Activated naive CD8-positive, alpha-beta T cell treated with anti-CD3 and anti-CD28 coated beads, Interleukin-2, amount 10 ng/mL, durations not matched to agents 7 days and 5 days (primary cell): Measurements from ENCODE around the gene MRPL18. TPM values are rescaled to one million over a fixed set of nuclear protein-coding genes. Genes with fewer than 3 reads are reported as not detected.
"Not testable (repeated sequence)": the region's sequence is repeated elsewhere in the genome, so short reads cannot be mapped to it uniquely, and the experiment has no call there.

ENCODE experiments used
- ATAC-seq: fragments of 150-1000 bp; cut with Tn5 transposase; one replicate; pipeline ENCODE4 v1.10.0; 2021; ENCODE audit warnings: low read depth, moderate library complexity
- POLR2A ChIA-PET: fragments of 350-600 bp; sonication (Branson Sonifier 250); formaldehyde crosslinking; loops from one replicate; lab custom pipeline; 2021; ENCODE audit warnings: antibody characterized with exemption; lab: Charles Lee
- DNase-seq: peaks from one replicate; pipeline ENCODE4 v3.0.0; 2021
- H3K27ac Mint-ChIP-seq: one replicate; pipeline ENCODE4 v1.8.0; 2022; ENCODE audit warnings: mild to moderate bottlenecking, mixed read lengths
- H3K27me3 Mint-ChIP-seq: one replicate; pipeline ENCODE4 v1.8.0; 2022; ENCODE audit warnings: mild to moderate bottlenecking, moderate library complexity, mixed read lengths
- H3K36me3 Mint-ChIP-seq: one replicate; pipeline ENCODE4 v1.8.0; 2021; ENCODE audit warnings: mild to moderate bottlenecking, mixed read lengths
- H3K4me1 Mint-ChIP-seq: one replicate; pipeline ENCODE4 v1.8.0; 2021; ENCODE audit warnings: mixed read lengths
- H3K4me3 Mint-ChIP-seq: one replicate; pipeline ENCODE4 v1.8.0; 2022; ENCODE audit warnings: mild to moderate bottlenecking, moderate library complexity, mixed read lengths
- H3K9me3 Mint-ChIP-seq: one replicate; pipeline ENCODE4 v1.8.0; 2021; ENCODE audit warnings: mixed read lengths
- total RNA-seq, 2 experiments: library from RNA; stranded (reverse); gene quantifications; one replicate each; pipeline ENCODE4 v1.2.3, GENCODE V29; 2021

MRPL18 gene
- 10 to 100 TPM; 58.9 to 62.0 TPM for total RNA-seq

DNA sequence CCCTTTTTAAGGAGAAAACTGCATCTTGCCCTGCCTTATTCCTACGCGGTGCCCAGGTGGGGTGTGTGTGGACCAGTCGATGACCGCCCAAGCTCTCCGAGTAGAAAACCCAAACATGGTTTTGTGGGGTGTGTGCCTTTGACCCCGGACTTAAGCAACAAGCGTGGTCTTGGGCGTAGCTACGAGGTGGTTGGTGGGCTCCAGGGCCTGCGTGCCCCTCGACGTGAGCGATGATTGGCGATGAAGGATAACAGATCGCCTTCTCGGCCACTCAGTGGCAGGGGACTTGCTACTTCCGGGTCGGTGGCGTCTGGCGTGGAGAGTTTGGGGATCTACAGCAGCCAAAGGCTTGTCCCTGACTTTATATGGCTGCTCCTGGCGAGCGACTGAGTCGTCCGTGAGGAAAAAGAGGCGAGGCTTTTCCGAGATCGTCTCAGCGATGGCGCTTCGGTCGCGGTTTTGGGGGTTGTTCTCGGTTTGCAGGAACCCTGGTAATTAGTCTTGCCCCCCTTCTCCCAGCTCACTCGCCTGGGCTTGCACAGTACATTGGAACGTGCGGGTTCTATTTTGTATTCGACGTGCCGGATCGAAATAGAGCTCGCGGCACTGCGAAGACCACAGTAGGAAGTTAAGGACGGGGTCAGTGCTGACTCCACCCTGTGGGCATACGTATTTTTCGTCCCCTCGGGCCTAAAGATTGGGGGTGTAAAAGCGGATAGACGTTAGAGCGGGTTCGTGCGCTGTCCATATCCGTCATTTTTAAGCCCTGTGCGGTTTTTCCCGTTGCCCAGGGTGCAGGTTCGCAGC, at the start of gene MRPL18:
Gene MRPL18 (plus strand): TSS at position 319 of the 807 bp plus-strand sequence. CDS start 121 bp downstream, at position 440.
- H3K4me1 Mint-ChIP-seq = peaks cover 46% of the 10 kb centered on the region
- peaks cover 36% of the 10 kb centered on the region for H3K36me3 Mint-ChIP-seq
- no peaks in the 10 kb centered on the region for H3K27me3 Mint-ChIP-seq

GRCh38 chr6:159742165-159742564, 48.1 kb upstream of the MRPL18 start:
- peaks cover 22% of the 10 kb centered on the region for H3K4me1 Mint-ChIP-seq

More for the DNA sequence above, at the start of gene MRPL18:
- POLR2A ChIA-PET = interaction anchor here (0.5 to 5.8 kb wide), 33 partner anchors 8 to 978 kb away, joined by 3 to 89 read pairs (median 4); partner anchors contain the start of genes ACAT2, PNLDC1, SOD2 and WTAP
- H3K4me3 Mint-ChIP-seq = peak within 1 kb of the TSS; percentile 88
- peak; percentile 84 for ATAC-seq
- peak within 1 kb of the TSS; percentile 91 for H3K27ac Mint-ChIP-seq
- peak; percentile 81 for DNase-seq
- no peaks in the 10 kb centered on the region for H3K9me3 Mint-ChIP-seq

DNA sequence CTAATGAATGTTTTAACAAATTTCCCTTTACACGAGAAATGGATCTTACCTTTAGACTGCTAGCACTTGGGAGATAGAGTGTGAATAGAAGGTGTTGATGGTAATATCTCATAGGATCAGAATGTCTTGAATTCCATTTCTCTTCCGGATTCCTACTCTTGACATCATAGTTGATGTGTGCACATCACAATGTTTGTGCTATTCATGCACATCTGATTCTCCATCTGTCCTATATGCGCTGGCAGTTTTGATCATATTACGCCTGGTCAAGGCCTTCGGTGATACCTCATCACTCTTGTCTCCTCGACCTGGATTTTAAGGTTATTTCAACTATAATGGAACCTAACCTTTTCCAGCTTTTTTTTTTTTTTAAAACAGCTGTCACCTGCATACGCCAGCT, 45.2 kb upstream of the MRPL18 start:
- Mint-ChIP-seq H3K4me3 (no peak overlapping the region), H3K36me3 (peaks cover 39% of the 10 kb centered on the region), H3K27ac (no peak overlapping the region), H3K27me3 (no peaks in the 10 kb centered on the region), H3K9me3 (no peaks in the 10 kb centered on the region), H3K4me1 (peaks cover 15% of the 10 kb centered on the region)
- POLR2A ChIA-PET = no interaction called here
- ATAC-seq (no peak), DNase-seq (no peak)

More at GRCh38 chr6:159742165-159742564, 48.1 kb upstream of the MRPL18 start:
- Mint-ChIP-seq H3K27me3 (no peaks in the 10 kb centered on the region), H3K9me3 (no peaks in the 10 kb centered on the region), H3K4me3 (no peak overlapping the region), H3K36me3 (peaks cover 29% of the 10 kb centered on the region), H3K27ac (no peak overlapping the region)
- DNase-seq (no peak), ATAC-seq (no peak)
- POLR2A ChIA-PET = no interaction called here

DNA sequence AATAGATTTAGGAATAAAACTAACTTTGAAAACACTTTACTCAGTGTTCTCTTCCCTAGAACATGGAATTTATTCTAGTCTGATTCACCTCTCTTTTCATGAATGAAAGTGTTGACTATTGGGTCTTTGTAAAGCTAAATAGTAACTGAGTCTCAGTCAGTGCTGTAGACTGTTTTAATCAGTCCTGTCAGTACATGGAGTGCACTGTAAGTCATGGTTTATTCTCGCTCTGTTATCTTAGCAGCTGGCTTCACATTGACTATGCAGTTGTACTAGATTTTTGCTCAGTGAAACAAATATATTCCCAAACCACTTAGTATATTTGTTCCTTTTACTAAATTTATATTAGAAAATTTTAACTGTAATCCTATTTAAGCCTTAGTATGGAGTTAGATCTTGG, 43.5 kb upstream of the MRPL18 start:
- Mint-ChIP-seq H3K4me3 (no peak overlapping the region), H3K27me3 (no peaks in the 10 kb centered on the region), H3K4me1 (peaks cover 12% of the 10 kb centered on the region), H3K9me3 (no peaks in the 10 kb centered on the region), H3K36me3 (peaks cover 35% of the 10 kb centered on the region), H3K27ac (no peak overlapping the region)
- no peak for DNase-seq
- POLR2A ChIA-PET = no interaction called here
- no peak for ATAC-seq

DNA sequence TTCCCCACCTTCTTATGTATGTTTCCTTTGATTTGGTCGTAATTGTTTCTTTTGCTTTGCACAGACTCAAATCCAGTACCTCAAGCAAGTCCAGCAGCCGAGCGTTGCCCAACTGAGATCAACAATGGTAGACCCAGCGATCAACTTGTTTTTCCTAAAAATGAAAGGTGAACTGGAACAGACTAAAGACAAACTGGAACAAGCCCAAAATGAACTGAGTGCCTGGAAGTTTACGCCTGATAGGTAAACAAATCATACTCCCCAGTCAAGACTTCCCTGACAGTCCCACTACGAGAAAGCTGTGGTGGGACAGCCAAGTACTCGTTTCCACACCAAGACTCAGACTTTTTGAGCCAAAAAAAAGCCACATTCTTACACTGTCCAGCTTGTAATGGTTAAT, 42.1 kb upstream of the MRPL18 start:
- DNase-seq, H3K27ac Mint-ChIP-seq, H3K4me3 Mint-ChIP-seq, ATAC-seq, POLR2A ChIA-PET, H3K27me3 Mint-ChIP-seq, H3K9me3 Mint-ChIP-seq: not testable (repeated sequence)
- Mint-ChIP-seq H3K36me3 (peaks cover 35% of the 10 kb centered on the region), H3K4me1 (peaks cover 12% of the 10 kb centered on the region)

DNA sequence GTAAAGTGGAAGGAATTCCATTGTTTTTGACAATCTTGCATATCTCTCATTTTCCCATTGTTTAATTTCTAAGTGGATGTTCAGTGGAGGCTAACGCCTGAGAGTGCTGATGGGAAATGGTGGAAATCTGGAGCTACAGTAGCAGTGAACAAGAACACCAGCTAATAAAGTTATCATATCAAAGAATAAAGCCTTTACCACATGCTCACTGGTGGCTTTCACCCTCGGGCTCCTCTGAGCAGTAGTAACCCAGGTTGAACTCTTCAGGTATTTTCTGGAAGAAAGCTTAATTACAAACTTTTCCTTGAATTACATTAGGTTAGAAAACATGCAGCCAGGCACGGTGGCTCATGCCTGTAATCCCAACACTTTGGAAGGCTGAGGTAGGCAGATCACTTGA, 38.8 kb upstream of the MRPL18 start:
- DNase-seq (no peak), ATAC-seq (no peak)
- peaks cover 4% of the 10 kb centered on the region for H3K4me1 Mint-ChIP-seq
- no peak overlapping the region for H3K4me3 Mint-ChIP-seq
- H3K27me3 Mint-ChIP-seq = no peaks in the 10 kb centered on the region
- peaks cover 37% of the 10 kb centered on the region for H3K36me3 Mint-ChIP-seq
- no peaks in the 10 kb centered on the region for H3K9me3 Mint-ChIP-seq
- no peak overlapping the region for H3K27ac Mint-ChIP-seq
- POLR2A ChIA-PET = interaction anchor here (1.5 to 1.9 kb wide), 2 partner anchors 24 to 38 kb away, joined by 4 to 8 read pairs; partner anchors contain the start of genes TCP1 and WTAP

- DNase-seq (no peak), ATAC-seq (no peak)
- Mint-ChIP-seq H3K27ac (no peak overlapping the region), H3K27me3 (no peaks in the 10 kb centered on the region), H3K4me1 (peaks cover 4% of the 10 kb centered on the region), H3K36me3 (peaks cover 41% of the 10 kb centered on the region), H3K9me3 (no peaks in the 10 kb centered on the region), H3K4me3 (no peak overlapping the region)
- POLR2A ChIA-PET = interaction anchor here (0.9 kb wide), 1 partner anchor 8 kb away, joined by 4 read pairs; the partner anchor contains the start of gene ACAT2
These were observed 37.0 kb upstream of the MRPL18 start for GRCh38 chr6:159753081-159753872.

DNA sequence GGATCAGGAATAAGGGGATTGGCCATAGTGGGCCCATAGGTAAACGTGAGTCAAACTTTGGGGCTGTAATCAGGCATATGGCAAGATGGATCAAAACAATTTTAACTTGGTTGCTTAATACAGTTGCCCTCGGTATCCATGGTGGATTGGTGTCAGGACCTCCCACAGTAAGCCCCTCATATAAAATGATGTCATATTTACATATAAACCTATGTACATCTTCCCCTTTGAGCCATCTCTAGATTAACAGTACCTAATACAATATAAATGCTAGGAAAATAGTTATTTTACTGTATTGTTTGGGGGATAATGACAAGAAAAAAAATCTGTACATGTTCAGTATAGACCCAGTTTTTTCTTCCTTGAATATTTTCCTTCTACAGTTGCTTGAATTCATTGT, 35.9 kb upstream of the MRPL18 start:
- no peak overlapping the region for H3K4me3 Mint-ChIP-seq
- no peak for DNase-seq
- ATAC-seq = no peak
- no peaks in the 10 kb centered on the region for H3K9me3 Mint-ChIP-seq
- H3K36me3 Mint-ChIP-seq = peaks cover 43% of the 10 kb centered on the region
- POLR2A ChIA-PET = no interaction called here
- peaks cover 8% of the 10 kb centered on the region for H3K4me1 Mint-ChIP-seq
- no peak overlapping the region for H3K27ac Mint-ChIP-seq
- H3K27me3 Mint-ChIP-seq = no peaks in the 10 kb centered on the region

DNA sequence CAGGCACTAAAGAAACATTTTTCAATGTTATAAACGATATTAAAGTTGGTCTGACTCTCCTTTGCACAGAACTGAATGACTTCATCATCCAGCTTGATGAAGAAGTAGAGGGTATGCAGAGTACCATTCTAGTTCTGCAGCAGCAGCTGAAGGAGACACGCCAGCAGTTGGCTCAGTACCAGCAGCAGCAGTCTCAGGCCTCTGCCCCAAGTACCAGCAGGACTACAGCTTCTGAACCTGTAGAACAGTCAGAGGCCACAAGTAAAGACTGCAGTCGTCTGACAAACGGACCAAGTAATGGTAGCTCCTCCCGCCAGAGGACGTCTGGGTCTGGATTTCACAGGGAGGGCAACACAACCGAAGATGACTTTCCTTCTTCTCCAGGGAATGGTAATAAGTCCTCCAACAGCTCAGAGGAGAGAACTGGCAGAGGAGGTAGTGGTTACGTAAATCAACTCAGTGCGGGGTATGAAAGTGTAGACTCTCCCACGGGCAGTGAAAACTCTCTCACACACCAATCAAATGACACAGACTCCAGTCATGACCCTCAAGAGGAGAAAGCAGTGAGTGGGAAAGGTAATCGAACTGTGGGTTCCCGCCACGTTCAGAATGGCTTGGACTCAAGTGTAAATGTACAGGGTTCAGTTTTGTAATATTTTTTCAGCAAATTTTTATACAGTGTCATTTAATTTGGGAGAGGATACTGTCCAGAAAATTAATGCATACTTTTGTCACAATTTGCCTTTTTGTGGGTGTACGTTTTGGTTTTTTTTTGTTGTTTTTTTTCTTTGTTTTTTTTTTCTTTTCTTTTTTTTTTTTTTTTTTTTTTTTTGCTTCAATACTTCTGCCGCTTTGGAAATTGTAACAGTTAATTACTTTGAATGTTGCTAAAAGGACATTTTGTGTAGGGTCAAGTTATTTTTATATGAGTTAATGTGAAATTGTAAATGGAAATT, 35.0 kb upstream of the MRPL18 start:
- no peak for DNase-seq
- H3K4me1 Mint-ChIP-seq = peaks cover 13% of the 10 kb centered on the region
- no peak for ATAC-seq
- peak overlapping the region; percentile 10 for H3K27ac Mint-ChIP-seq
- H3K4me3 Mint-ChIP-seq = no peak overlapping the region
- peaks cover 44% of the 10 kb centered on the region for H3K36me3 Mint-ChIP-seq
- no peaks in the 10 kb centered on the region for H3K27me3 Mint-ChIP-seq
- POLR2A ChIA-PET = no interaction called here
- no peaks in the 10 kb centered on the region for H3K9me3 Mint-ChIP-seq

DNA sequence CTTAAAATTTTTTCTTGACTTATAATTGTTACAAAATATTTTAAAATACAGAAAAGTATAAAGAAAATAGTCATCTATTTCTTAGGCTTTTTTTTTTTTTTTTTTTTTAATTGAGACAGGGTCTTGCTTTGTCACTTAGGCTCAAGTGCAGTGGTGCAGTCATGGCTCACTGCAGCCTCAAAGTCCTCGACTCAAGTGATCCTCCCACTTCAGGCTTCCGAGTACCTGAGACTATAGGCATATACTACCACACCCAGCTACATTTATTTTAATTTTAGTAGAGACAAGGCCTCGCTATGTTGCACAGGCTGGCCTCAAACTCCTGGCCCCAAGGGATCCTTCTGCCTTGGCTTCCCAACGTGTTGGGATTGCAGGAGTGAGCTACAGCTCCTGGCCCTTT, 33.8 kb upstream of the MRPL18 start:
- H3K36me3 Mint-ChIP-seq = peaks cover 44% of the 10 kb centered on the region

GRCh38 chr6:159758031-159759001, 32.0 kb upstream of the MRPL18 start:
- Mint-ChIP-seq H3K27ac (peak overlapping the region; percentile 27), H3K4me3 (no peak overlapping the region), H3K36me3 (peaks cover 40% of the 10 kb centered on the region), H3K4me1 (peaks cover 27% of the 10 kb centered on the region), H3K27me3 (no peaks in the 10 kb centered on the region), H3K9me3 (no peaks in the 10 kb centered on the region)
- no peak for ATAC-seq
- POLR2A ChIA-PET = interaction anchor here (4.7 kb wide), 1 partner anchor 32 kb away, joined by 44 read pairs; the partner anchor contains the start of genes MRPL18 and TCP1
- no peak for DNase-seq

More for the DNA sequence above, 33.8 kb upstream of the MRPL18 start:
- POLR2A ChIA-PET = interaction anchor here (1.7 kb wide), 1 partner anchor 33 kb away, joined by 4 read pairs; the partner anchor contains the start of gene TCP1
- Mint-ChIP-seq H3K4me3 (no peak overlapping the region), H3K9me3 (no peaks in the 10 kb centered on the region), H3K27me3 (no peaks in the 10 kb centered on the region), H3K27ac (no peak overlapping the region), H3K4me1 (peaks cover 23% of the 10 kb centered on the region)
- DNase-seq = no peak
- no peak for ATAC-seq
